Transverse colon (tissue), 4 donors: ENCODE results near the gene ALDH16A1.

ENCODE experiments used
- EP300 ChIP-seq: sonication (generic); formaldehyde crosslinking; IDR thresholded peaks from one replicate; pipeline ENCODE4 v1.6.1; 2017; ENCODE audit warnings: antibody characterized with exemption, low read depth
- POLR2A ChIP-seq: fragments of 450-650 bp; IDR thresholded peaks from one replicate; pipeline ENCODE4 v1.6.1; 2016; ENCODE audit warnings: antibody characterized with exemption, mild to moderate bottlenecking, moderate library complexity
- POLR2AphosphoS5 ChIP-seq, 3 donors: sonication (generic); formaldehyde crosslinking; IDR thresholded peaks; one replicate each; pipeline ENCODE4 v1.6.1; 2016; ENCODE audit warnings: antibody characterized with exemption in 3 of 3
- TF ChIP-seq, protein P1 (sequence below), 5 experiments: fragments of 200-600 bp in 3 of 5; fragments of 450-650 bp in 2 of 5; sonication (generic) in 3 of 5; IDR thresholded peaks; 1 replicate in 2 of 5; 2 replicates in 3 of 5; pipeline ENCODE4 v1.5.1; 2016 to 2017; ENCODE audit warnings: antibody characterized with exemption in 5 of 5, inconsistent platforms in 3 of 5, mild to moderate bottlenecking in 2 of 5, moderate library complexity in 1 of 5

DNA sequence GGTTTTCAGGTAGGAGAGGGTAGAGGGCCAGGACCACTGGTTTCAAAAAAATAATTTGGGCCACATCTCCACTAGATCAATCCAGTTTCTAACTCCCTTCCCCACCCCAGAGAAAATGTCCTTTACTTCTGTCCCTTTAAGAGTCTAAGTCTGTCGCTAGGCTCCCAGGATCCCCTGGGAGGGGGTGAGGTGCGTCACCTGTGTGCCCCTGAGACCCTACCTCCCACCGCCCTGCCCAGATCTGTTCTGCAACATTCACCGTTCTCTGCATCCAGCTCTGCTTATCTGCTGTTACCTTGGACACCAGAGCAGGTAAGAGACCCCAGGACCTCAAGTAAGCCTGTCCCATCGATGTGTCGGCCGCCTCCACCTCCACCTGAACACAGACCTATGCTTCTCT, 27.8 kb upstream of the ALDH16A1 start, which contains the start of gene GFY:
- TF ChIP-seq, protein P1, sequence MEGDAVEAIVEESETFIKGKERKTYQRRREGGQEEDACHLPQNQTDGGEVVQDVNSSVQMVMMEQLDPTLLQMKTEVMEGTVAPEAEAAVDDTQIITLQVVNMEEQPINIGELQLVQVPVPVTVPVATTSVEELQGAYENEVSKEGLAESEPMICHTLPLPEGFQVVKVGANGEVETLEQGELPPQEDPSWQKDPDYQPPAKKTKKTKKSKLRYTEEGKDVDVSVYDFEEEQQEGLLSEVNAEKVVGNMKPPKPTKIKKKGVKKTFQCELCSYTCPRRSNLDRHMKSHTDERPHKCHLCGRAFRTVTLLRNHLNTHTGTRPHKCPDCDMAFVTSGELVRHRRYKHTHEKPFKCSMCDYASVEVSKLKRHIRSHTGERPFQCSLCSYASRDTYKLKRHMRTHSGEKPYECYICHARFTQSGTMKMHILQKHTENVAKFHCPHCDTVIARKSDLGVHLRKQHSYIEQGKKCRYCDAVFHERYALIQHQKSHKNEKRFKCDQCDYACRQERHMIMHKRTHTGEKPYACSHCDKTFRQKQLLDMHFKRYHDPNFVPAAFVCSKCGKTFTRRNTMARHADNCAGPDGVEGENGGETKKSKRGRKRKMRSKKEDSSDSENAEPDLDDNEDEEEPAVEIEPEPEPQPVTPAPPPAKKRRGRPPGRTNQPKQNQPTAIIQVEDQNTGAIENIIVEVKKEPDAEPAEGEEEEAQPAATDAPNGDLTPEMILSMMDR (IDR thresholded peaks at IDR 0.05): no peak
- TF ChIP-seq POLR2AphosphoS5 (IDR thresholded peaks at IDR 0.05) (no peak), POLR2A (no peak), EP300 (no peak)
